Liver (tissue), 3 donors: Measurements from ENCODE around the gene EIF4G3.

ENCODE experiments used
- EGR1 ChIP-seq, 2 donors: IDR thresholded peaks; 2 replicates each; pipeline ENCODE4 v1.6.1; 2016 to 2018; ENCODE audit warnings: antibody characterized with exemption in 2 of 2, low read depth in 2 of 2
- FOXA1 ChIP-seq: IDR thresholded peaks from 2 replicates; pipeline ENCODE4 v1.6.1; 2016; ENCODE audit warnings: antibody characterized with exemption
- FOXA2 ChIP-seq: IDR thresholded peaks from 2 replicates; pipeline ENCODE4 v1.6.1; 2016; ENCODE audit warnings: antibody characterized with exemption
- HNF4G ChIP-seq: IDR thresholded peaks from 2 replicates; pipeline ENCODE4 v1.6.1; 2016; ENCODE audit warnings: antibody characterized with exemption
- JUND ChIP-seq, 2 donors: IDR thresholded peaks; 2 replicates each; pipeline ENCODE4 v1.6.1; 2016; ENCODE audit warnings: antibody characterized with exemption in 2 of 2
- RAD21 ChIP-seq, 2 donors: IDR thresholded peaks; 2 replicates each; pipeline ENCODE4 v1.6.1; 2016; ENCODE audit warnings: antibody characterized with exemption in 2 of 2, mild to moderate bottlenecking in 2 of 2
- RXRA ChIP-seq, 2 donors: IDR thresholded peaks; 2 replicates each; pipeline ENCODE4 v1.6.1; 2017 to 2018; ENCODE audit warnings: antibody characterized with exemption in 2 of 2, mild to moderate bottlenecking in 1 of 2
- TAF1 ChIP-seq: conservative IDR thresholded peaks from 2 replicates; pipeline ENCODE4 v1.6.1; 2016; ENCODE audit warnings: antibody characterized with exemption, mild to moderate bottlenecking
- YY1 ChIP-seq: IDR thresholded peaks from 2 replicates; pipeline ENCODE4 v1.6.1; 2016; ENCODE audit warnings: antibody characterized with exemption, mild to moderate bottlenecking
- TF ChIP-seq, protein P1 (sequence below): fragments of 150-350 bp; IDR thresholded peaks from 2 replicates; pipeline ENCODE4 v1.5.1; 2017; ENCODE audit warnings: improper control_type of control experiment, low read depth, low read length; ENCODE audit not compliant: missing input control
- TF ChIP-seq, protein P2 (sequence below): IDR thresholded peaks from 2 replicates; pipeline ENCODE4 v1.6.1; 2016; ENCODE audit warnings: antibody characterized with exemption
- TF ChIP-seq, protein P3 (sequence below): IDR thresholded peaks from 2 replicates; pipeline ENCODE4 v1.6.1; 2016; ENCODE audit warnings: antibody characterized with exemption
- TF ChIP-seq, protein P4 (sequence below): IDR thresholded peaks from 2 replicates; pipeline ENCODE4 v1.6.1; 2016; ENCODE audit warnings: antibody characterized with exemption, mild to moderate bottlenecking
- TF ChIP-seq, protein P5 (sequence below): IDR thresholded peaks from 2 replicates; pipeline ENCODE4 v1.6.1; 2016; ENCODE audit warnings: antibody characterized with exemption
- donor health status: healthy.
- donor health status: healthy.

DNA sequence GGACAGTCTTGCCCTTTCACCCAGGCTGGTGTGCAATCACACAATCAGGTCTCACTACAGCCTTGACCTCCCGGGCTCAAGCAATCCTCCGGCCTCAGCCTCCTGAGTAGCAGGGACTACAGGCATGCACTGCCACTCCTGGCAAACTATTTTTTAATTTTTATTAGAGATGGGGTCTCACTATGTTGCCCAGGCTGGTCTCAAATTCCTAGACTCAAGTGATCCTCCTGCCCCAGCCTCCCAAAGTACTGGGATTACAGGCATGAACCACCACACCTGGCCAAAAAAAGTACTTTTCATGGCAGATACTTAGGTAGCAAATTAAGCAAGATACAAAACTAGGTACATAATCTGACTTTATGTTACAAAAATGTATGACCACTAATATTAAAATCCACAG, 8.3 kb downstream of the EIF4G3 start:
- no peak for TF ChIP-seq EGR1 (IDR thresholded peaks at IDR 0.05; ENCODE audit: low read depth in 2 of 2)
- no peak for TF ChIP-seq FOXA1
- TF ChIP-seq, protein P1, sequence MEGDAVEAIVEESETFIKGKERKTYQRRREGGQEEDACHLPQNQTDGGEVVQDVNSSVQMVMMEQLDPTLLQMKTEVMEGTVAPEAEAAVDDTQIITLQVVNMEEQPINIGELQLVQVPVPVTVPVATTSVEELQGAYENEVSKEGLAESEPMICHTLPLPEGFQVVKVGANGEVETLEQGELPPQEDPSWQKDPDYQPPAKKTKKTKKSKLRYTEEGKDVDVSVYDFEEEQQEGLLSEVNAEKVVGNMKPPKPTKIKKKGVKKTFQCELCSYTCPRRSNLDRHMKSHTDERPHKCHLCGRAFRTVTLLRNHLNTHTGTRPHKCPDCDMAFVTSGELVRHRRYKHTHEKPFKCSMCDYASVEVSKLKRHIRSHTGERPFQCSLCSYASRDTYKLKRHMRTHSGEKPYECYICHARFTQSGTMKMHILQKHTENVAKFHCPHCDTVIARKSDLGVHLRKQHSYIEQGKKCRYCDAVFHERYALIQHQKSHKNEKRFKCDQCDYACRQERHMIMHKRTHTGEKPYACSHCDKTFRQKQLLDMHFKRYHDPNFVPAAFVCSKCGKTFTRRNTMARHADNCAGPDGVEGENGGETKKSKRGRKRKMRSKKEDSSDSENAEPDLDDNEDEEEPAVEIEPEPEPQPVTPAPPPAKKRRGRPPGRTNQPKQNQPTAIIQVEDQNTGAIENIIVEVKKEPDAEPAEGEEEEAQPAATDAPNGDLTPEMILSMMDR = no peak
- TF ChIP-seq, protein P2, sequence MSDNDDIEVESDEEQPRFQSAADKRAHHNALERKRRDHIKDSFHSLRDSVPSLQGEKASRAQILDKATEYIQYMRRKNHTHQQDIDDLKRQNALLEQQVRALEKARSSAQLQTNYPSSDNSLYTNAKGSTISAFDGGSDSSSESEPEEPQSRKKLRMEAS = no peak
- no peak for TF ChIP-seq YY1
- TF ChIP-seq, protein P3, sequence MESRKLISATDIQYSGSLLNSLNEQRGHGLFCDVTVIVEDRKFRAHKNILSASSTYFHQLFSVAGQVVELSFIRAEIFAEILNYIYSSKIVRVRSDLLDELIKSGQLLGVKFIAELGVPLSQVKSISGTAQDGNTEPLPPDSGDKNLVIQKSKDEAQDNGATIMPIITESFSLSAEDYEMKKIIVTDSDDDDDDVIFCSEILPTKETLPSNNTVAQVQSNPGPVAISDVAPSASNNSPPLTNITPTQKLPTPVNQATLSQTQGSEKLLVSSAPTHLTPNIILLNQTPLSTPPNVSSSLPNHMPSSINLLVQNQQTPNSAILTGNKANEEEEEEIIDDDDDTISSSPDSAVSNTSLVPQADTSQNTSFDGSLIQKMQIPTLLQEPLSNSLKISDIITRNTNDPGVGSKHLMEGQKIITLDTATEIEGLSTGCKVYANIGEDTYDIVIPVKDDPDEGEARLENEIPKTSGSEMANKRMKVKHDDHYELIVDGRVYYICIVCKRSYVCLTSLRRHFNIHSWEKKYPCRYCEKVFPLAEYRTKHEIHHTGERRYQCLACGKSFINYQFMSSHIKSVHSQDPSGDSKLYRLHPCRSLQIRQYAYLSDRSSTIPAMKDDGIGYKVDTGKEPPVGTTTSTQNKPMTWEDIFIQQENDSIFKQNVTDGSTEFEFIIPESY = no peak
- TF ChIP-seq, protein P4, sequence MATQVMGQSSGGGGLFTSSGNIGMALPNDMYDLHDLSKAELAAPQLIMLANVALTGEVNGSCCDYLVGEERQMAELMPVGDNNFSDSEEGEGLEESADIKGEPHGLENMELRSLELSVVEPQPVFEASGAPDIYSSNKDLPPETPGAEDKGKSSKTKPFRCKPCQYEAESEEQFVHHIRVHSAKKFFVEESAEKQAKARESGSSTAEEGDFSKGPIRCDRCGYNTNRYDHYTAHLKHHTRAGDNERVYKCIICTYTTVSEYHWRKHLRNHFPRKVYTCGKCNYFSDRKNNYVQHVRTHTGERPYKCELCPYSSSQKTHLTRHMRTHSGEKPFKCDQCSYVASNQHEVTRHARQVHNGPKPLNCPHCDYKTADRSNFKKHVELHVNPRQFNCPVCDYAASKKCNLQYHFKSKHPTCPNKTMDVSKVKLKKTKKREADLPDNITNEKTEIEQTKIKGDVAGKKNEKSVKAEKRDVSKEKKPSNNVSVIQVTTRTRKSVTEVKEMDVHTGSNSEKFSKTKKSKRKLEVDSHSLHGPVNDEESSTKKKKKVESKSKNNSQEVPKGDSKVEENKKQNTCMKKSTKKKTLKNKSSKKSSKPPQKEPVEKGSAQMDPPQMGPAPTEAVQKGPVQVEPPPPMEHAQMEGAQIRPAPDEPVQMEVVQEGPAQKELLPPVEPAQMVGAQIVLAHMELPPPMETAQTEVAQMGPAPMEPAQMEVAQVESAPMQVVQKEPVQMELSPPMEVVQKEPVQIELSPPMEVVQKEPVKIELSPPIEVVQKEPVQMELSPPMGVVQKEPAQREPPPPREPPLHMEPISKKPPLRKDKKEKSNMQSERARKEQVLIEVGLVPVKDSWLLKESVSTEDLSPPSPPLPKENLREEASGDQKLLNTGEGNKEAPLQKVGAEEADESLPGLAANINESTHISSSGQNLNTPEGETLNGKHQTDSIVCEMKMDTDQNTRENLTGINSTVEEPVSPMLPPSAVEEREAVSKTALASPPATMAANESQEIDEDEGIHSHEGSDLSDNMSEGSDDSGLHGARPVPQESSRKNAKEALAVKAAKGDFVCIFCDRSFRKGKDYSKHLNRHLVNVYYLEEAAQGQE = no peak
- no peak for TF ChIP-seq JUND (IDR thresholded peaks at IDR 0.05)
- no peak for TF ChIP-seq RAD21 (IDR thresholded peaks at IDR 0.05)
- TF ChIP-seq RXRA (IDR thresholded peaks at IDR 0.05) = no peak
- TF ChIP-seq FOXA2 = no peak
- no peak for TF ChIP-seq TAF1
- TF ChIP-seq HNF4G = no peak
- TF ChIP-seq, protein P5, sequence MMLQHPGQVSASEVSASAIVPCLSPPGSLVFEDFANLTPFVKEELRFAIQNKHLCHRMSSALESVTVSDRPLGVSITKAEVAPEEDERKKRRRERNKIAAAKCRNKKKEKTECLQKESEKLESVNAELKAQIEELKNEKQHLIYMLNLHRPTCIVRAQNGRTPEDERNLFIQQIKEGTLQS = no peak
